K562 (cell line): ENCODE data around the gene VEGFA. TPM values are rescaled to one million over a fixed set of nuclear protein-coding genes. Genes with fewer than 3 reads are reported as not detected.
A peak's percentile ranks its signal among the peaks of the same experiment; 100 is the strongest.

ENCODE experiments used
- ATF7 ChIP-seq: fragments of 450-650 bp; IDR thresholded peaks from 2 replicates; pipeline ENCODE4 v1.7.1; 2014; ENCODE audit warnings: mild to moderate bottlenecking, moderate library complexity
- FOXM1 ChIP-seq, 2 experiments: fragments of 450-650 bp in 1 of 2; sonication (generic) in 1 of 2; formaldehyde crosslinking in 1 of 2; IDR thresholded peaks; 2 replicates each; pipeline versions ENCODE4 v1.6.1 to v1.9.0; 2017 to 2022; ENCODE audit warnings: low read depth in 2 of 2, mild to moderate bottlenecking in 2 of 2, missing genetic modification reagents in 1 of 2, moderate library complexity in 1 of 2
- FOXP1 ChIP-seq: sonication (generic); formaldehyde crosslinking; IDR thresholded peaks from 2 replicates; pipeline ENCODE4 v1.8.0; 2022; ENCODE audit warnings: mild to moderate bottlenecking, missing genetic modification reagents
- NELFE ChIP-seq: IDR thresholded peaks from 2 replicates; pipeline ENCODE4 v1.6.1; 2011; ENCODE audit warnings: mild to moderate bottlenecking; ENCODE audit not compliant: insufficient read depth, insufficient read length
- NEUROD1 ChIP-seq: fragments of 150-350 bp; IDR thresholded peaks from 2 replicates; pipeline ENCODE4 v1.6.1; 2014; ENCODE audit warnings: borderline replicate concordance, low read length, low read depth; ENCODE audit not compliant: partially characterized antibody
- NFXL1 ChIP-seq: fragments of 450-650 bp; formaldehyde crosslinking; IDR thresholded peaks from 2 replicates; pipeline ENCODE4 v1.4.0; 2021; ENCODE audit warnings: mild to moderate bottlenecking
- PHF20 ChIP-seq: fragments of 450-650 bp; IDR thresholded peaks from 2 replicates; pipeline ENCODE4 v1.6.1; 2018; ENCODE audit not compliant: partially characterized antibody
- POLR2A ChIP-seq: fragments of 450-650 bp; conservative IDR thresholded peaks from 2 replicates; pipeline ENCODE4 v1.6.1; 2016
- POU5F1 ChIP-seq: fragments of 150-350 bp; IDR thresholded peaks from 2 replicates; pipeline ENCODE4 v1.6.1; 2014; ENCODE audit warnings: borderline replicate concordance, low read length, low read depth, mild to moderate bottlenecking; ENCODE audit not compliant: partially characterized antibody
- U2AF1 ChIP-seq: fragments of 200-400 bp; formaldehyde crosslinking; optimal IDR thresholded peaks from 2 replicates; pipeline ENCODE3; 2017; ENCODE audit warnings: mild to moderate bottlenecking, low read depth, low read length, moderate library complexity
- ZNF184 ChIP-seq: sonication (generic); formaldehyde crosslinking; IDR thresholded peaks from 2 replicates; pipeline ENCODE4 v1.5.0; 2020; ENCODE audit warnings: missing genetic modification reagents
- ZNF311 ChIP-seq: fragments of 250-450 bp; sonication (Bioruptor Pico); IDR thresholded peaks from 2 replicates; pipeline ENCODE4 v1.4.0; 2020; ENCODE audit warnings: mild to moderate bottlenecking, moderate library complexity
- ZNF408 ChIP-seq: fragments of 250-450 bp; sonication (Bioruptor Pico); IDR thresholded peaks from 2 replicates; pipeline ENCODE4 v1.4.0; 2020; ENCODE audit warnings: low read depth, mild to moderate bottlenecking, moderate library complexity
- ZNF589 ChIP-seq: fragments of 200-800 bp; sonication (Bioruptor generic); IDR thresholded peaks from 2 replicates; pipeline ENCODE4 v1.6.1; 2016; ENCODE audit warnings: low read depth, missing genetic modification characterization, missing compliant biosample characterization
- polyA plus RNA-seq, 8 experiments: library from polyadenylated mRNA; depleted of rRNA in 4 of 8; stranded (reverse) in 5 of 8; unstranded in 3 of 8; fragments of >200 nt; fragmentation: Nextera tagmentation in 2 of 8; fragmentation: Illumina TruSeq in 1 of 8; extraction: Ambion mirVana in 2 of 8; extraction: Trizol in 1 of 8; gene quantifications; 2 replicates each; pipeline versions ENCODE4 v1.2.1 to v1.2.3, GENCODE V29; 2011 to 2014; ENCODE audit warnings: inconsistent platforms in 1 of 8, missing spikeins in 1 of 8
- total RNA-seq, 7 experiments: library from RNA; depleted of rRNA in 6 of 7; stranded (reverse); fragments of >200 nt in 6 of 7; fragmentation: Illumina TruSeq in 2 of 7; extraction: Trizol in 2 of 7; gene quantifications; 2 replicates each; pipeline versions ENCODE4 v1.2.1 to v1.2.3, GENCODE V29; 2011 to 2021; ENCODE audit warnings: low replicate concordance in 1 of 7
- TF ChIP-seq, protein P1 (sequence below): fragments of 450-650 bp; IDR thresholded peaks from 2 replicates; pipeline ENCODE4 v1.7.0; 2016; ENCODE audit warnings: borderline replicate concordance
- TF ChIP-seq, protein P2 (sequence below): fragments of 250-450 bp; sonication (Bioruptor Pico); IDR thresholded peaks from 2 replicates; pipeline ENCODE4 v1.4.0; 2020; ENCODE audit warnings: mild to moderate bottlenecking, moderate library complexity
- TF ChIP-seq, protein P3 (sequence below): fragments of 250-450 bp; sonication (Bioruptor Pico); IDR thresholded peaks from 2 replicates; pipeline ENCODE4 v1.5.0; 2021; ENCODE audit warnings: mild to moderate bottlenecking, moderate library complexity

Gene VEGFA
- total and polyA plus RNA-seq, 9 of the 15 experiments (the other 6 are each of a cell fraction or from before 2014, with no cell fraction given): 14.0 to 271 (median 124) TPM

DNA sequence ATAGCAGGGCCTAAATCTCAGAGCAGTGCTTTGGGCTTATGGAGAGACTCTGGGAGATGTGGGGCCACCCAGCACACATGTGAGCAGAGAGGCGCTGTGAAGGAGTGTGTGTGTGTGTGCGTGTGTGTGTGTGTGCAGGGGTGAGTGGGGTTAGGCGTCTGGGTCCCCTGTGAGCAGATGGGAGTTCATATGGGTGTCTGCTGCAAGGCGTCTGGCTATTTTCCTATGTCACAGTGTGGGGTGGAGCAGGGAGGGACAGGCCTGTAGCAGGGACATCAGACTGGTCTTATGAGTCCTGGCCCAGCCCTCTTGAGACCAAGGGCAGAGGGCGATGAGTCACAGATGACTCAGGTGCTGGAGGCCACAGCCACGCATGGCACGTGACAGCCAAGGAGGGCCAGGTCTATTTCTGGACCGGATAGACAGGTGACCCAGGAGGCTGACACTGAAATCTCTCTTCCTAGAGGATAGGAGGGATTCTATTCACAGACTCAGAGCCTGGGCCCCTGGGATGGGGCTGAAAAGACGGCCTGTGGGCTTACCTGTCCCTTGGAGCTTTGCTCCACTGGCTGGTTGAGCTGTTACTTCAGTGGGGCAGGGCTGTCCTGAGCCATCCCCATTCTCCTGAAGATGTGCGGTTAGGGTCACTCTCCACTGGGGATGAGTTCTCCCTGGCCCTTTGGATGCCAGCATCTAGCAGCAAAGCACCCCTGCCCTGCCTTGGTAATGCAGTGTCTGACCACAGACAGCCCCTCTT is 28.9 kb downstream of the VEGFA start (continued):
- TF ChIP-seq ZNF311 (CRISPR knock-in tag) (no peak), PHF20 (peak; percentile 25), NFXL1 (CRISPR knock-in tag) (no peak), FOXP1 (CRISPR knock-in tag) (no peak), POLR2A (no peak), ATF7 (peak; percentile 90), U2AF1 (no peak), ZNF589 (CRISPR knock-in tag) (no peak), POU5F1 (no peak), ZNF184 (CRISPR knock-in tag) (no peak), NEUROD1 (peak; percentile 82), NELFE (no peak), FOXM1 (IDR thresholded peaks at IDR 0.05; ENCODE audit: low read depth) (no peak), FOXM1 (CRISPR knock-in tag; IDR thresholded peaks at IDR 0.05; ENCODE audit: low read depth) (0 out of 2 replicates have a peak, but pooled peaks have one; percentile 25), ZNF408 (CRISPR knock-in tag) (no peak)
- TF ChIP-seq, protein P1, sequence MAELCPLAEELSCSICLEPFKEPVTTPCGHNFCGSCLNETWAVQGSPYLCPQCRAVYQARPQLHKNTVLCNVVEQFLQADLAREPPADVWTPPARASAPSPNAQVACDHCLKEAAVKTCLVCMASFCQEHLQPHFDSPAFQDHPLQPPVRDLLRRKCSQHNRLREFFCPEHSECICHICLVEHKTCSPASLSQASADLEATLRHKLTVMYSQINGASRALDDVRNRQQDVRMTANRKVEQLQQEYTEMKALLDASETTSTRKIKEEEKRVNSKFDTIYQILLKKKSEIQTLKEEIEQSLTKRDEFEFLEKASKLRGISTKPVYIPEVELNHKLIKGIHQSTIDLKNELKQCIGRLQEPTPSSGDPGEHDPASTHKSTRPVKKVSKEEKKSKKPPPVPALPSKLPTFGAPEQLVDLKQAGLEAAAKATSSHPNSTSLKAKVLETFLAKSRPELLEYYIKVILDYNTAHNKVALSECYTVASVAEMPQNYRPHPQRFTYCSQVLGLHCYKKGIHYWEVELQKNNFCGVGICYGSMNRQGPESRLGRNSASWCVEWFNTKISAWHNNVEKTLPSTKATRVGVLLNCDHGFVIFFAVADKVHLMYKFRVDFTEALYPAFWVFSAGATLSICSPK: no peak
- TF ChIP-seq, protein P2, sequence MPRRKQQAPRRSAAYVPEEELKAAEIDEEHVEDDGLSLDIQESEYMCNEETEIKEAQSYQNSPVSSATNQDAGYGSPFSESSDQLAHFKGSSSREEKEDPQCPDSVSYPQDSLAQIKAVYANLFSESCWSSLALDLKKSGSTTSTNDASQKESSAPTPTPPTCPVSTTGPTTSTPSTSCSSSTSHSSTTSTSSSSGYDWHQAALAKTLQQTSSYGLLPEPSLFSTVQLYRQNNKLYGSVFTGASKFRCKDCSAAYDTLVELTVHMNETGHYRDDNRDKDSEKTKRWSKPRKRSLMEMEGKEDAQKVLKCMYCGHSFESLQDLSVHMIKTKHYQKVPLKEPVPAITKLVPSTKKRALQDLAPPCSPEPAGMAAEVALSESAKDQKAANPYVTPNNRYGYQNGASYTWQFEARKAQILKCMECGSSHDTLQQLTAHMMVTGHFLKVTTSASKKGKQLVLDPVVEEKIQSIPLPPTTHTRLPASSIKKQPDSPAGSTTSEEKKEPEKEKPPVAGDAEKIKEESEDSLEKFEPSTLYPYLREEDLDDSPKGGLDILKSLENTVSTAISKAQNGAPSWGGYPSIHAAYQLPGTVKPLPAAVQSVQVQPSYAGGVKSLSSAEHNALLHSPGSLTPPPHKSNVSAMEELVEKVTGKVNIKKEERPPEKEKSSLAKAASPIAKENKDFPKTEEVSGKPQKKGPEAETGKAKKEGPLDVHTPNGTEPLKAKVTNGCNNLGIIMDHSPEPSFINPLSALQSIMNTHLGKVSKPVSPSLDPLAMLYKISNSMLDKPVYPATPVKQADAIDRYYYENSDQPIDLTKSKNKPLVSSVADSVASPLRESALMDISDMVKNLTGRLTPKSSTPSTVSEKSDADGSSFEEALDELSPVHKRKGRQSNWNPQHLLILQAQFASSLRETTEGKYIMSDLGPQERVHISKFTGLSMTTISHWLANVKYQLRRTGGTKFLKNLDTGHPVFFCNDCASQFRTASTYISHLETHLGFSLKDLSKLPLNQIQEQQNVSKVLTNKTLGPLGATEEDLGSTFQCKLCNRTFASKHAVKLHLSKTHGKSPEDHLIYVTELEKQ (CRISPR knock-in tag): no peak
- TF ChIP-seq, protein P3, sequence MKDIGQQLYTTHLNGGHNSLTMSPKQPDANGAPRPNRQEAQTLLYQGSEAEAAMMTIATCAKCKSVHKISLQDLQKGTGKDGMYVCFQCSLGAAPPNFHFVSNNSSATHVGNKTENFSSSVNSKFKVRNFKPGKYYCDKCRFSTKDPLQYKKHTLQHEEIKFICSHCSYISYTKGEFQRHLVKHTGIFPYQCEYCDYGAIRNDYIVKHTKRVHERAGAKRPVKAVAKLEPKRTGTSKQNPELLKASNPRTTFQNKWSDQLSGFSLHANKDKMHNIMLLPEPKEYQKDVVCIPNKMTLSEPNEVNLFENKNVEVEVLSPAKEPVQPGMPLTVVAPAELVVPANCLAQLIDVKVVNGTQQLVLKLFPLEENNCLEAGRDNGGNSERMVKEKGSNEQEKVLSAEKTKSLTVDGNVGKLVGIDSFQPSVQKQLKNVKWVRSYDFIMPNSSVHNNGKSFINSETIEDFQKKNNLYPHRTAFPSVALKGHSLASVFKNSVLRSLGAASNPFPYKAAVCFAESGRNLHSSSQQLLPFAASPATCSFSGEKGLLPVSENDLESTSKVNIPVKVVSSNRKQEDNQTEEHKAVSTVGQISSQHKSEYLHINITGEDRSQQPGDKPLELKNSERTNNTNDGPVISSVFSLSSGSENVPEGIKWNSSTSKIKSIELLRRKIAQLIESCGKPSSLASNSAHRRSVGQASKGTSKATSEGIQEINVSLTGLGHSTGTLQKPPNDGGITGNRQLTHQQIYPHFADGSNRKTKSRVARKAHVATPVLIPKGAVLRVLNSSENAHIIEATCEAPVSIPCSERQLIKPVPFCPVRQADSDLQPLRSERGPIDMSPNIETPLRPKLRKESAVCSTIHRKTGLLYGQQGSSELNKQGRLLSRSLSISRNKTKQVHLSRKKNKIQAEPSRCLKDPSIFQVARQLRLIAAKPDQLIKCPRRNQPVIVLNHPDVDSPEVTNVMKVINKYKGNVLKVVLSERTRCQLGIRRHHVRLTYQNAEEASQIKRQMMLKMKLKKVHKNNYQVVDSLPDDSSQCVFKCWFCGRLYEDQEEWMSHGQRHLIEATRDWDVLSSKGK: no peak
